DMS153 treated with DMSO at 0.1 percent for 48 hours (cell line): ENCODE data around the gene HDAC4.
A peak's percentile ranks its signal among the peaks of the same experiment; 100 is the strongest.

Experiments used
- DNase-seq: peaks from one replicate; lab custom pipeline; 2025; ENCODE audit not compliant: unreplicated experiment; lab: John Stamatoyannopoulos, UW

The HDAC4 gene

GRCh38 chr2:239354132-239354790 is 46.6 kb downstream of the HDAC4 start:
- no peak for DNase-seq

- DNase-seq: no peak
Observed at GRCh38 chr2:239353692-239354091, 47.1 kb downstream of the HDAC4 start.

- DNase-seq: no peak
Observed at GRCh38 chr2:239351687-239352086, 49.1 kb downstream of the HDAC4 start.

DNA sequence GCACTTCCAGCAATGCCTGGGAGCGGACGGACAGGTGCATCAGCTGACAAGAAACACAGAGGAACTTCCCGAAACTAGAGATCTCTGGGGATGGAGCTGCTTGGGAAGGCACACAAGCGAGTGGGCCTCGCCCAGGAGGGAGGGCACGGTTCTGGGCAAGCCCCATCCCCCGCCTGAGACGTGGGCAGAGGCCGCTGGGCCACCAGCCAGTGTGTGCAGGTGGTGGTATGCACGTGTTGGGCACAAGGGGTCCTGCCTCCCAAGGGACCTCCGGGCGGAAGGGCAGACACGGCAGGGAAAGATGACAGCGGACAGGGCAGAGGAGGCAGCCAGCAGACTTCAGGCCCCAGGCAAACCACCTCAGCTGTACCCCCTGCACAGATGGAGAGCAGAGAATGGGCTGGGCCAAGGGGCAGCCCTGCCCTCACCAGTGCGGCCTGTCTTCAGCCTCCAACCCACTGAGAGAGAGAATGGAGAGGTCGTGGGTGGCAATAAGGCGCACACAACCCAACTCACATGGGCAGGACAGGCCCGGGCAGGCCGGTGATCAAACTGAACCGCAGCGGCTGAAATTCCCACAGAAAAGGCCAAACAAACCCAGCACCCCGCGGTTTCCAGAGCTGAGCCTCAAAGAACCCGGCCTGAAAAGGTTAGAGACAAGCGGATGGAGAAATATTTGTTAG is 51.2 kb downstream of the HDAC4 start:
- no peak for DNase-seq

DNA sequence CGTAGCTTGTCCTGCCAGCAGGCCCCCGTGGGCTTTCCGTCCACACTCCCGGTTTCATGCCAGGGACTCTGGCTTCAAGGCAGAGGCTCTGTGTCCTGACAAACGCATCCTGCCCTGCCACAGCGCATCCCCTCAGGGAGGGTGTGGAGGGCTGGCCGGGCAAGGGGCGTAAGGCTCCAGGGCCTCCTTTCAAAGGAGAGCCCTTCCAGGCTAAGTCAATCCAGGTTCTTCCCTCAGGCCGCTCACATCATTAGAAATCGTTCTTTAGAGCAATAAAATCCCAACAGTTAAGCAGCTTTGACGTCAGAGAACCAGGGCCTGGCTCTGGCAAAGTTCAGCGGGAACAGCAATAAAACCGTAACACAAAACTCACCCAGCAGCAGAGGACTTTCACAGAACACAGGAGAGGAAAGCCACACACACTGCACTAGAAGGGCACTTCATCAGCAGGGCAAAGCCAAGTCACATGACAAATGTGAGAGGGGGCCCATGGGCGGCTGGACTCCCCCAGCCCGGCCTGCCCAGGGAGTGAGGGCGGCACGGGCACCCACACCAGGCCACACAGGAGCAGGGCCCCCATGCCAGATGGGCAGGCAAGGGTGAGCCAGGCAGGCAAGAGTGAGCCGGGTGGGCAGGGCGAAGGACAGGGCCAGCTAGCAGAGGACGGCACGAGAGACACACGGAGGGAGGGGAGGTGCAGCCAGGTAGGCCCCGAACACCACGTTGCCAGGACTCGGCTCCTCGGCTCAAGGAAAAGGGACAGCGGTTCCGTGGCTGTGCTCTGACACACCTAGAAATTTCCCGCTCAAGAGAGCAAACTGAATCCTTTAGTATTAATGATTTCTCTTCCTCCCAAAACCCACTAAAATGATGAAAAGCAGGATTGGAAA is 52.0 kb downstream of the HDAC4 start:
- DNase-seq: no peak

- DNase-seq: no peak
Observed at GRCh38 chr2:239346676-239347075, 54.1 kb downstream of the HDAC4 start.

DNA sequence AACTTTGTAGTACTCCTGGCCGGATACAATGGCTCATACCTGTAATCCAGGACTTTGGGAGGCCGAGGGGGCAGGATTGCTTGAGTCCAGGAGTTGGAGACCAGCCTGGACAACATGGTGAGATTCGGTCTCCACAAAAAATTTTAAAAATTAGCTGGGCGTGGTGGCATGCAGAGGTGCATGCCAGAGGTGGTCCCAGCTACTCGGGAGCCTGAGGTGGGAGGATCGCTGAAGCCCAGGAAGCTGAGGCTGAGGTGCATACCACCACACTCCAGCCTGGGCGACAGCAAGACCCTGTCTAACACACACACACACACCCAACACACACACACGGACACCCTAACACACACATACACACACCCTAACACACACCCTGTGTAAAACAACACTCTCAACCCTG is 55.6 kb downstream of the HDAC4 start:
- no peak for DNase-seq

DNA sequence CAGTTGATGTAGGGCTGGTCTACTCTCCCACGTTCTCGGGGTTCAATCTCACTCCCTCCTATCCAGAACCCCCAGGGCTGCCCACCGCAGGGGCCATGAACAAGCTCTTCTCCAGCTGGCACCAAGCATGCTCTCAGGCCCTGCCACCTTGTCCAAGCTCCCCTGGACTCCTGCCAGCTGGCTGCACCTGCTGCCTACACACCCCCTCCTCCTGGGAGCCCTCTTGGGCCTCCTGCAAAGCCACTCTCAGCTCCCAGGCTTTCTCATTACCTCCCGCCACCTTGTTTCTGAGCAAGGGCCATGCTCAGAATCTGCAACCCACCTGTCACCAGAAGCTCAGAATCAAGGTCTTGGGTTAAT is 56.0 kb downstream of the HDAC4 start:
- DNase-seq: peak; percentile 32

DNA sequence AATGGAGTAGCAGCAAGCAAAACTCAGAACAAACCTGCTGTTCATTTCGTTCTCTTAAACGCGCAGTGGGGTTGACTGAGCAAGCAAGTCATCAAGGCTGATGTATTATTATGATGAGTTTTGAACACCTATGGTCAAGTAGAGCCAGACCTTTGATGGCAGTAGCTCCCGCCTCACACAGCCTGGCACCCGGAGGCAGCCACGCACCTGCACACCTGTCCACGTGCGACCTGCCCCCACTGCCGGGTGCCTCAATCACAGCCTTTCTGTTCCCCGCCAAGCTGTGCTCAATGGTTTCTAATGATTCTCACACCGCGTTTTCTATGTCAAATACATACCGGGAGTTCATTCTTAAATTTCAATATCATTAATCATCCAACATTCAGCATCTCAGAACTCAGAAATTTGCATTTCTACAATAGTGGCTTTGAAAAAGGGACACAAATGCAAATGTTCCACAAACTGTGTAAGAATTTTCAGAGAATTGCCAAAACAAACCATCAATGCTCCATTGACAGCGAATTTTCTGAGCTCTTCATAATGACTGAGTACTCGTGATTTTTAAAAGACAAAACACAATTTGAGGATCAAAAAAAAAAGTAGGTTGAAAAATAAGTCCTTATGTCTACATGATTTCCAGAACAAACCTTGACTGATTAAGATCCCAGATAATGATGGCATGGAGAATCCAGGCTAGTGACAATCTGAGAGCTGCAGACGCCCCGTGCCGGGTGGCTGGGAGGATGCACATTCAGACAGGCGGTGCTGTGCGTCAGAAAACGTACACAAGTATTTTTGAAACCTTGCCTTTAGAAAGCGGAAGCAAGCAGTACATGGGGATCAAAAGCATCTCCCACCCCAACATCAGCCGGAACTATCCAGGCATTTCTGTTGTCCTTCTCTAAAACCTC is 56.6 kb downstream of the HDAC4 start:
- DNase-seq: no peak

DNA sequence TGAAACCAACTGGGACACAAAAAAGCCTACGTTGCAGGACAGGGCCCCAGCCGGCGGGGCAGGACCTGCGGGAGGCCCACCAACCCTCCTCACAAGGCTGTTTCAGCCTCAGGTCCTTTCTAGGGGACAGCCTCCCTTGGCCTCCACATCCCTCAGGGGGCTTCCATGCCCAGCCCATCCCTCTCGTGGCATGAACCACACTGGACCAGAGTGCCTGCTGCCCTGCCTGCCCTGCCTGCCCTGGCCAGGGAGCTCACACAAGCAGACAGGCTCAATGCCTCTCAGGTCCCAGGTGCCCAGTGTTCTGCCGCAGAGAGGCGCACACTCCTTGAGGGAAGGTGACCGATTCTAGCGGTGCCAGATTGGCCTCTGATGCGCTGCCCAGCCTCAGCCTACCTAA is 57.4 kb downstream of the HDAC4 start:
- DNase-seq: no peak

- no peak for DNase-seq
Observed at GRCh38 chr2:239341840-239342239, 59.0 kb downstream of the HDAC4 start.

GRCh38 chr2:239341146-239341732 is 59.6 kb downstream of the HDAC4 start:
- DNase-seq: no peak

- DNase-seq: no peak
Observed at GRCh38 chr2:239339726-239340601, 60.9 kb downstream of the HDAC4 start.

DNA sequence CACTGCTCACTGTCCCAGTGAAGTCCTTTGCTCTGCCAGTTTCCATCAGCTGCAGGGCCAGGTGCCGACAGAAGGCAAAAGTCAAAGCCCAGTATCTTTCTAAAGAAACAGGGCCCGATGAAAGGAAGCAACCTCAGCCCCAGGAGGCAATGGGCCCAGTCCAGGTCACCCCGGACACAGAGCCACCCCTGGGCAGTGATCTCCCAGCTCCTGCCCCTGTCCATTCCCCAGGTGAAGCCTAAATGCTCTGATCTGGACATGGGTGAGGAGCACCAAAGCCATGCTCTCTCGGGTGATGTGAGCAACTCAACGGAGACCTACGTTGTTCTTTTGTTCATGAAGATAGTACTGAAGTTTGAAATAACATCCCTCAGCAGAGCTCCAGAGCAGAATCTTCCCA is 61.6 kb downstream of the HDAC4 start:
- no peak for DNase-seq

DNA sequence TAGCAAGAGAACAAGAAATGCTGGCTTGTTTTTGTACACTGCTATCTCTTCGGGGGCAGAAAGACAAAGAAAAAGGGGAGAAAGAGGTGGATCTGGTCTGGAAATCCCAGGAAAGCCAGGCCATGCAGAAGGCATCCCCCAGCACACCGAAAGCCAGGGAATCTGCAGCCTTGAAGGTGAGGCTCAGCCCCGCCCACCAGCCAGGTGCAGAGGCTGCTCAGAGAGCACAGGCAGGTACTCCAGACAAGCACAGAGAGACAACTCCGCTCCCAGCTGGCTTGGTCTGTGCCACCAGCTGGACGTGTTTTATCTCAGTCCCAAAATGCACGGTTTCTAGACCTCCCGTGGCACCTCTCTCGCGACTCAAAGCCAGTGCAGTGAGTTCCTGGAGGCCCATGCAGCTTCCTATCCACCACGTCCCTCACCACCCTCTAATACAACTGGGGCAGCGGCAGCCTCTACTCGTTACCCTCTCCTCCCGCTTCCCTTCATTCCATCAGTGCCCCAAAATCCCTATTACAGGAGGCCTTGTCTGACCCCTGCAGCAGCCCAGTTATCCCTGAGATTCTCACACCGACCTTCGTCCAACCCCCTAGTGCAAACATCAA is 62.8 kb downstream of the HDAC4 start:
- peak; percentile 28 for DNase-seq

GRCh38 chr2:239337122-239337876 is 63.5 kb downstream of the HDAC4 start:
- no peak for DNase-seq

GRCh38 chr2:239331560-239331959 is 69.3 kb downstream of the HDAC4 start:
- DNase-seq: no peak

DNA sequence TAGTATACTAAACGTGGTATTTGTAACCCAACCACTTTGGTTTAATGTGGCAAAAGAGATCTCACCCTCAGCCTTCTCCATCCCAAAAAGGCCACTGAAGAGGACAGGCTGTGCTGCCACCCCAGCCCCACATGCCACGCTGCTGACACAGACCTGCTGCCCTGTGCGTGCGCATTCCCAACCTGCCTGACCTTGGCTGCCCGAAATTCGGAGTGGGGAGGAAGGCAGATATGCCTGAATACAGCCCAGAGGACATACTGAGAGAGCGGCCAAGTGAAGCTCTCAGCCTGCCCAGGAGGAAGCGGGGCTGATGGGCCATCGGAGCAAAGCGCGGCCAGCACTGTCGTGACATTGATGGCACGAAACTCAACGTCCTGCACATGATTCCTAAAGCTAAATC is 70.0 kb downstream of the HDAC4 start:
- DNase-seq: no peak
